AG04449 (cell line): ENCODE measurements around the gene MFRP.

Experiments used
- CTCF ChIA-PET: fragments of 350-600 bp; formaldehyde crosslinking; extraction: SDS; loops from one replicate; lab custom pipeline; 2021; ENCODE audit warnings: antibody characterized with exemption; lab: Yijun Ruan, JAX
- POLR2A ChIA-PET: fragments of 400-600, 350-600 bp; formaldehyde crosslinking; extraction: SDS; loops from one replicate; lab custom pipeline; 2020; ENCODE audit warnings: antibody characterized with exemption, inconsistent platforms; lab: Yijun Ruan, JAX
- DNase-seq: peaks from one replicate; pipeline ENCODE4 v3.0.0-alpha.2; 2010; ENCODE audit warnings: low read depth, low spot score
- H3K4me3 ChIP-seq: 2 replicates; pipeline ENCODE4 v1.5.1; 2011; ENCODE audit warnings: low read depth, mild to moderate bottlenecking, control low read depth, low read length
- CTCF ChIP-seq: IDR thresholded peaks from one replicate; pipeline ENCODE4 v1.5.1; 2011; ENCODE audit warnings: mild to moderate bottlenecking, moderate library complexity, low read length, control low read depth, inconsistent platforms; ENCODE audit not compliant: insufficient read depth; ENCODE audit errors: missing control alignments

The MFRP gene

GRCh38 chr11:119316016-119316728 is 30.3 kb downstream of the MFRP start:
- no peak for TF ChIP-seq CTCF
- DNase-seq, result no peak
- ChIA-PET CTCF (interaction anchor here (0.9 to 14.7 kb wide), 11 partner anchors 7 to 159 kb away, joined by 3 to 150 read pairs (median 4); partner anchors contain the start of gene CBL), POLR2A (interaction anchor here (0.9 to 1.1 kb wide), 2 partner anchors 209 to 221 kb away, joined by 3 read pairs; partner anchors contain the start of gene C2CD2L)
- peak overlapping the region; percentile 73 for H3K4me3 ChIP-seq

GRCh38 chr11:119315131-119316015 is 31.1 kb downstream of the MFRP start:
- ChIA-PET CTCF (interaction anchor here (1.1 to 14.7 kb wide), 10 partner anchors 8 to 159 kb away, joined by 3 to 150 read pairs (median 4); partner anchors contain the start of gene CBL), POLR2A (interaction anchor here (1.1 kb wide), 1 partner anchor 220 kb away, joined by 3 read pairs; a partner anchor contains a TSS)
- TF ChIP-seq CTCF, result peak; percentile 30
- no peak for DNase-seq
- peak overlapping the region; percentile 73 for H3K4me3 ChIP-seq

DNA sequence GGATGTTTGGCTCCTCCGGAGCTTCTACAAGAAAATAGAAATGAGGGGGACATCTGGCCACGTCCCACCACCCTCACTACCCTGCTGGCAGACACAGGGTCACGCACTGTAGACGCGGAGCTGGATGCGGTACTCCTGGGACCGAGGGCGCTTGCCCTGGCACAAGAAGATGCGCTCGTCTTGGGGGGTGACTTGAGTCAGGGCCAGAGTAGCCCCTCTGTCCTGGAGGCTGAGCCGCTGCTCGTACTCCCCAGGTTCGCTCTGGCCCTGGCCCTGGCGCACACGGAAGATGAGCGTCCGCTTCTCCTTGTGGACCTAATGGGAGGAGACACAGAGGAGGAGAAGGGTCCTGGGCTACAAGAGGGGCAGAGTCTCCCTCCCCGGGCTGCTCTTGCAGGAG is 31.8 kb downstream of the MFRP start:
- H3K4me3 ChIP-seq, result peak overlapping the region; percentile 73
- CTCF ChIA-PET, result interaction anchor here (1.3 to 14.7 kb wide), 6 partner anchors 7 to 159 kb away, joined by 3 to 150 read pairs (median 20); partner anchors contain the start of gene CBL
- DNase-seq, result no peak
- no peak for TF ChIP-seq CTCF
- POLR2A ChIA-PET, result no interaction called here

- DNase-seq, result no peak
- no peak overlapping the region for H3K4me3 ChIP-seq
- ChIA-PET CTCF (interaction anchor here (14.7 kb wide), 1 partner anchor 13 kb away, joined by 150 read pairs; no protein-coding TSS in a partner anchor), POLR2A (no interaction called here)
- TF ChIP-seq CTCF, result no peak
These were observed 35.8 kb downstream of the MFRP start for GRCh38 chr11:119310682-119311052.

GRCh38 chr11:119309953-119310681 is 36.4 kb downstream of the MFRP start:
- no peak overlapping the region for H3K4me3 ChIP-seq
- no peak for DNase-seq
- CTCF ChIA-PET, result interaction anchor here (0.9 to 14.7 kb wide), 4 partner anchors 13 to 164 kb away, joined by 3 to 150 read pairs (median 4); partner anchors contain the start of gene C1QTNF5
- no peak for TF ChIP-seq CTCF
- POLR2A ChIA-PET, result no interaction called here
